Body of pancreas (tissue), 4 donors: ENCODE data around the gene TGFBI.

ENCODE experiments used
- POLR2A ChIP-seq, 3 donors: fragments of 450-650 bp; IDR thresholded peaks; one replicate each; pipeline ENCODE4 v1.6.1; 2016; ENCODE audit warnings: antibody characterized with exemption in 3 of 3, mild to moderate bottlenecking in 2 of 3
- TF ChIP-seq, protein P1 (sequence below), 7 experiments: fragments of 450-650 bp in 4 of 7; fragments of 200-600 bp in 3 of 7; sonication (generic) in 3 of 7; IDR thresholded peaks; one replicate each; pipeline ENCODE4 v1.5.1; 2016 to 2019; ENCODE audit warnings: antibody characterized with exemption in 7 of 7

DNA sequence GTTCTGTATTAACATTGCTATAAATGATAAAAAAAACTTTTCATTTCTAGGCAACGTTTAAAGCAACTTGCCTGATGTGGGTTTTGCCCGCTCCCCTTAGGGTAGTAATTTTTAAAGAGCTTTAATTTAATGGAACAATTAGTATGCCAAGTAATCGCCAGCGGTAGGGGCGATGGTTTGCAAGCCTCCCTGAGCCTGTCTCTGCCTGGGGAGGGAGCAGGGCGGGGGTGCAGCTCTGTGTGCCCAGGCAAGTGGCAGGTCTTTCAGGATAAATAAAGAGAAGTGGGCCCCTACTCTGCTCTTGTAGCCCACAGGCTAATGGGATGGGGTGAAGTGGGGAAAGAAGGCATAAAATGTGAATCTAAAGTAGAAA lies 13.8 kb upstream of the TGFBI start:
- TF ChIP-seq, protein P1, sequence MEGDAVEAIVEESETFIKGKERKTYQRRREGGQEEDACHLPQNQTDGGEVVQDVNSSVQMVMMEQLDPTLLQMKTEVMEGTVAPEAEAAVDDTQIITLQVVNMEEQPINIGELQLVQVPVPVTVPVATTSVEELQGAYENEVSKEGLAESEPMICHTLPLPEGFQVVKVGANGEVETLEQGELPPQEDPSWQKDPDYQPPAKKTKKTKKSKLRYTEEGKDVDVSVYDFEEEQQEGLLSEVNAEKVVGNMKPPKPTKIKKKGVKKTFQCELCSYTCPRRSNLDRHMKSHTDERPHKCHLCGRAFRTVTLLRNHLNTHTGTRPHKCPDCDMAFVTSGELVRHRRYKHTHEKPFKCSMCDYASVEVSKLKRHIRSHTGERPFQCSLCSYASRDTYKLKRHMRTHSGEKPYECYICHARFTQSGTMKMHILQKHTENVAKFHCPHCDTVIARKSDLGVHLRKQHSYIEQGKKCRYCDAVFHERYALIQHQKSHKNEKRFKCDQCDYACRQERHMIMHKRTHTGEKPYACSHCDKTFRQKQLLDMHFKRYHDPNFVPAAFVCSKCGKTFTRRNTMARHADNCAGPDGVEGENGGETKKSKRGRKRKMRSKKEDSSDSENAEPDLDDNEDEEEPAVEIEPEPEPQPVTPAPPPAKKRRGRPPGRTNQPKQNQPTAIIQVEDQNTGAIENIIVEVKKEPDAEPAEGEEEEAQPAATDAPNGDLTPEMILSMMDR (IDR thresholded peaks at IDR 0.05) = no peak
- no peak for TF ChIP-seq POLR2A (IDR thresholded peaks at IDR 0.05)
